ENCODE results near the gene SPOCK2. TPM values are rescaled to one million over a fixed set of nuclear protein-coding genes. Genes with fewer than 3 reads are reported as not detected.
A peak's percentile ranks its signal among the peaks of the same experiment; 100 is the strongest.

The SPOCK2 gene
- total RNA-seq, 2 experiments from 2014 or later = 423 to 424 TPM

DNA sequence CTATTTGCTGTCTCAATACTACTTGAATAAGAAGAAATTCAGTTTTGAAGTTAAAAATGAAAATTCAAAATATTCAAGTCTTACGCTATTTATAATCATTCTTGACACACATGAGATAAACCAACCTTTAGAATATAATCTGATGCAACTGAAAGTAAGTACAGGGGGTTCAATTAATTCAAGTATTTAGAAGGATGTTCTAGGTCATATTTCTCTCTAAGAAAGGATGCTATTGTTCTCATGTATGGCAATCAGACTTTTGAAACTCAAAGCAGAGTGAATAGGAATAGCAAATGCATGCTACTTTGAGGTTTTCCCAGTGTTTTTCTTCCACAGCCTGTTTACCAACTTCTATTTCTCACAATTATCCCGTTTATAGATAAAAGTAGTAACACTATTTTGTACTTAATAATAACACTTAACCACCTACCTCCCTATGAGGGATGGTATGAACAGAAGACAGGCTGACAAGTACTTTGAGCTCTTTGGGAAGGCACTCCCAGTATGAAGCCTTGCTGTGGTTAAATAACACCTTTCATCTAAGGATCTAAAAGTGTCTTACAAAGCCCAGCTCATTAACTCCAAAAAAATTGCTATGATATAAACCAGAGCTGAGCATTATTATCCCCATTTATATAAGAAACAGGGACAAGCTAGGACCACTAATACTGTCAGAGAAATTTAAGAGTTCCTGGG, 18.0 kb upstream of the SPOCK2 start:
- POLR2A ChIA-PET = no interaction called here

DNA sequence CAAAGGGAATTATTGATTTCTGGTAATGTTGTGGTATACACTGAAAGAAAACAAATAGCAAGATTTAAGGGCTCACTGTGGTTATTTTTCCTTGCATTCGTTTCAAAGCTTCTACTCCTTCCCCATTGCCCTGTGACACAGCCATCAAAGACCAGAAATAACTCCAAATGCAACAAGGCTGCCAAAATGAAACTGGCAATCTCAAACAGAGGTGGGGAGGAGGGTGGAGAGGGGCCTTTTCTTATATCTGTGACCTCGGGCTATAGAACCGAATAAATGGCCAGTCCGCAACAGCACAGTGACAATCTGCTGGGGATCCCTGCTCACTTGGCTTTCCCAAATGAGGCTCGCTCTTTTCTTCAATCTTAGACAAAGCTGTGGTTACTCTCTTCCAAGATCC, 17.4 kb upstream of the SPOCK2 start:
- H3K4me3 Mint-ChIP-seq = no peak overlapping the region
- CTCF ChIA-PET = no interaction called here
- H3K9me3 Mint-ChIP-seq = no peaks in the 10 kb centered on the region
- peak overlapping the region; percentile 10 for H3K27ac Mint-ChIP-seq
- H3K27me3 Mint-ChIP-seq = no peaks in the 10 kb centered on the region
- H3K4me1 Mint-ChIP-seq = peaks cover 82% of the 10 kb centered on the region
- no peak for DNase-seq
- POLR2A ChIA-PET = no interaction called here
- H3K36me3 Mint-ChIP-seq (ENCODE audit: low read depth) = peaks cover 40% of the 10 kb centered on the region

More for the DNA sequence above, 18.0 kb upstream of the SPOCK2 start:
- Mint-ChIP-seq H3K4me1 (peaks cover 83% of the 10 kb centered on the region), H3K27me3 (no peaks in the 10 kb centered on the region), H3K9me3 (no peaks in the 10 kb centered on the region), H3K4me3 (peak overlapping the region; percentile 73), H3K36me3 (ENCODE audit: low read depth) (peaks cover 37% of the 10 kb centered on the region), H3K27ac (peak overlapping the region; percentile 90)
- CTCF ChIA-PET = interaction anchor here (0.6 kb wide), 1 partner anchor 18 kb away, joined by 3 read pairs; no protein-coding TSS in a partner anchor
- DNase-seq = no peak

DNA sequence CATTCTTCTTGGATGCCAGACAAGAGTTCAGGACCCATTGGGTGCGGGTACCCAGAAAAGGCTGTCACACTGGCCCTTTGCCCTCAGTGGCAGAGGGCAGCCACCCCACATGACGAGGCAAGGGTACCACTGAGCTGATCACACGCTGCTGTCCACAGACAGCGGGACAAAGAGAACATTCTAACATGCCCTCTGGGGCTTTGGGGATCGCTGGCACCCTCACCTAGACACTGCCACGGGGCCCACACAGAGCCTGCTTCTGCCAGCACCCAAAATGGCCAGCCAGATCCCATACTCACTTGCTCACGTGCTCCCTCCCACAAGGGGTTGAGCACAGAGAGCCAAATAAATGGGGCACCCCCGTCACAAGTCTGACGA, 16.7 kb upstream of the SPOCK2 start:
- Mint-ChIP-seq H3K4me3 (no peak overlapping the region), H3K27ac (no peak overlapping the region), H3K9me3 (no peaks in the 10 kb centered on the region), H3K36me3 (ENCODE audit: low read depth) (peaks cover 40% of the 10 kb centered on the region), H3K4me1 (peaks cover 79% of the 10 kb centered on the region), H3K27me3 (no peaks in the 10 kb centered on the region)
- DNase-seq = no peak
- ChIA-PET POLR2A (no interaction called here), CTCF (interaction anchor here (1.5 kb wide), 1 partner anchor 12 kb away, joined by 5 read pairs; no protein-coding TSS in a partner anchor)

DNA sequence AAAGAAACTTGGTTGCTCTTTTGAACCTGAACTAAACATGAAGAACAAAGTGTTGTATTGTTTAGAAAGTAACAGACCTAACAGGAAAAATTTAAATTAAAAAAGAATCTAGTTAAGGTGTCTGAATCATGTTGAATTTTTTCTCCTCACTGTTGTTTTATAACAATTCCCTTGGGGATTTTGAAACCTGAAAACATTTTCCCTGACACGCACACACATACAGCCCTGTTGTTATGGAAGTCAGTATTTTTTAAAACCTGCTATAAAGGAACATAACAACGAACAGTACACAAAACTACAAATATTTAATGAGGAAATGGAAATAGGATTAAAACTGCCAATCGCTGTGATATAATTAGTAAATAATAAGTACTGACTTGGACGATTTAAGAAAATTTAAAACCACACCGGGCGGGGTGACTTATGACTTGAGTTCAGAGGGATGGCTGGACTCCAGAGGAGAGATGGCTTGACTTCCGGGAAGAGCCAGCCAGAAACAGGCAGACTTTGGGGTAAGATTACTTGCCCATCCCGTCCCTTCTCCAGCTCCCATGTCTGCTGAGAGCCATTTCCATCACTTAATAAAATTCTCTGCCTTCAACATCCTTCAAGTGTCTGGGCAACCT, 16.2 kb upstream of the SPOCK2 start:
- ChIA-PET CTCF (interaction anchor here (1.5 kb wide), 1 partner anchor 11 kb away, joined by 5 read pairs; no protein-coding TSS in a partner anchor), POLR2A (no interaction called here)
- peaks cover 41% of the 10 kb centered on the region for H3K36me3 Mint-ChIP-seq (ENCODE audit: low read depth)
- no peaks in the 10 kb centered on the region for H3K9me3 Mint-ChIP-seq
- DNase-seq = no peak
- no peaks in the 10 kb centered on the region for H3K27me3 Mint-ChIP-seq
- no peak overlapping the region for H3K27ac Mint-ChIP-seq
- peaks cover 74% of the 10 kb centered on the region for H3K4me1 Mint-ChIP-seq
- no peak overlapping the region for H3K4me3 Mint-ChIP-seq

DNA sequence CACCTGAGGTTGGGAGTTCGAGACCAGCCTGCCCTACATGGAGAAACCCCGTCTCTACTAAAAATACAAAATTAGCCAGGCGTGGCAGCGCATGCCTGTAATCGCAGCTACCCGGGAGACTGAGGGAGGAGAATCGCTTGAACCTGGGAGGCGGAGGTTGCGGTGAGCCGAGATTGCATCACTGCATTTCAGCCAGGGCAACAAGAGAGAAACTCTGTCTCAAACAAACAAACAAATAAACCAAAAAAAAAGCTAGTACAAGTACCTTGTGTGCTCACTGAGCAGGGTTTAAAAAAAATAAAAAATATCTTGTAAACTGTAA, 11.2 kb upstream of the SPOCK2 start:
- Mint-ChIP-seq H3K4me3 (no peak overlapping the region), H3K4me1 (peaks cover 55% of the 10 kb centered on the region), H3K27me3 (no peaks in the 10 kb centered on the region), H3K27ac (no peak overlapping the region), H3K9me3 (no peaks in the 10 kb centered on the region), H3K36me3 (ENCODE audit: low read depth) (peaks cover 58% of the 10 kb centered on the region)
- DNase-seq = no peak
- POLR2A ChIA-PET = no interaction called here
- CTCF ChIA-PET = interaction anchor here (1.9 kb wide), 1 partner anchor 11 kb away, joined by 5 read pairs; the partner anchor contains the start of gene SPOCK2

DNA sequence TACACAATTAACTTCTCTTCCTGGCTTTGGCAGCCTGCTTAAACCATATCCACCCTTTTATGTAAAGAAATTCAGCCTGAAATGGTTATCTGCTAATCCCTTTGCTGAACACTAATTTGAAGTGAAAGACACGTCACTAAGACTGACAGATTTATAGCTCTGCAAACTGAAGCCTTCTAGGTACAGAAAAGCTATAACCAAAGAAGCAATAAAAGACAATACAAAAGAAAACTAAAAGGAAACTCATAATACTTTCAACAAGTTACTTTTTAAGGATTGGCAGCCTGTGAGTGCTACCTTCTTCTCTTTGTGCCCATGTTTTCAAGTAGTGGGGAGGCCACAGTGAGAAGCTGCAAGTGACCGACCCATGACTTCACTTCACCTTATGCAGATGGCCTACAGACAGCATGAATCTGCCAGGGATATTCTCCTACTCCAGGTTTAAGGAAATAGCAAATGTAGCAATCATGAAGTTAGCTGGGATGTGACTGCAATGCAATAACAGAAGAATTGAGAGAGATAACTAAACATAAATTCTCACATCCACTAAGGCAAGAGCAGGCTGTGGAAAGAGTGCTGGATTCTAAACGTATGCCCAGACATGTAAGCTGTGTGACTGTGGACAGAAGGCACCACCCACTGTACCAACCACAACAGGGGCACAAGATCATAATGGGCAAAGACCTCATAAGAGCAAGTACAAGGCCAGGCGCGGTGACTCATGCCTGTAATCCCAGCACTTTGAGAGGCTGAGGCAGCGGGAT, 10.7 kb upstream of the SPOCK2 start:
- Mint-ChIP-seq H3K9me3 (no peaks in the 10 kb centered on the region), H3K4me3 (no peak overlapping the region), H3K4me1 (peaks cover 56% of the 10 kb centered on the region), H3K27ac (no peak overlapping the region), H3K36me3 (ENCODE audit: low read depth) (peaks cover 60% of the 10 kb centered on the region), H3K27me3 (no peaks in the 10 kb centered on the region)
- no peak for DNase-seq
- CTCF ChIA-PET = interaction anchor here (0.8 to 1.9 kb wide), 2 partner anchors 9 to 11 kb away, joined by 3 to 5 read pairs; partner anchors contain the start of gene SPOCK2
- POLR2A ChIA-PET = no interaction called here

DNA sequence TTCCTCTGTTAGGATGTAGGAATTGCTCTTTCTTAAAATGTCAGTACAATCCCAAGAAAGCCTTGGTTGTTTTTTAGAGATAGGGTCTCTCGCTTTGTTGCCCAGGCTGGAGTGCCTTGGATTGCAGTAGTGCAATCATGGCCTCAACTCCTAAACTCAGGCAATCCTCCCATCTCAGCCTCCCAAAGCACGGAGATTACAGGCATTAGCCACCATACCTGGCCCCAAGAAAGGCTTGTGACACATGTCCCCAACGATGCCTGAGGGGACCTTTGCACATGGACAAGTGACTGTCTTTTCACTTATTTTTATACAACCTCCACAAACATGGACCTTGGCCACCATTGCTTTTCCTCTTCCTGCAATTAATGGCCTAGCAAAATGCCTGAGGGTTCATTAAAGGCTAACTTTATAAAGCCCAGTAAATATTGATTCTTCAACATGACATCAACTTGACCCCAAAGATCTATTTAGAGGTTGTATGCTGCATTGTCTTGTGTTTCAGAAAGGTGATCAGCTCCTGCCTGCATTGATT, 10.0 kb upstream of the SPOCK2 start:
- CTCF ChIA-PET = interaction anchor here (0.8 to 1.5 kb wide), 2 partner anchors 10 to 15 kb away, joined by 3 read pairs; no protein-coding TSS in a partner anchor
- Mint-ChIP-seq H3K4me1 (peaks cover 52% of the 10 kb centered on the region), H3K4me3 (no peak overlapping the region), H3K27me3 (no peaks in the 10 kb centered on the region), H3K27ac (no peak overlapping the region), H3K36me3 (ENCODE audit: low read depth) (peaks cover 56% of the 10 kb centered on the region), H3K9me3 (no peaks in the 10 kb centered on the region)
- no peak for DNase-seq
- POLR2A ChIA-PET = no interaction called here

DNA sequence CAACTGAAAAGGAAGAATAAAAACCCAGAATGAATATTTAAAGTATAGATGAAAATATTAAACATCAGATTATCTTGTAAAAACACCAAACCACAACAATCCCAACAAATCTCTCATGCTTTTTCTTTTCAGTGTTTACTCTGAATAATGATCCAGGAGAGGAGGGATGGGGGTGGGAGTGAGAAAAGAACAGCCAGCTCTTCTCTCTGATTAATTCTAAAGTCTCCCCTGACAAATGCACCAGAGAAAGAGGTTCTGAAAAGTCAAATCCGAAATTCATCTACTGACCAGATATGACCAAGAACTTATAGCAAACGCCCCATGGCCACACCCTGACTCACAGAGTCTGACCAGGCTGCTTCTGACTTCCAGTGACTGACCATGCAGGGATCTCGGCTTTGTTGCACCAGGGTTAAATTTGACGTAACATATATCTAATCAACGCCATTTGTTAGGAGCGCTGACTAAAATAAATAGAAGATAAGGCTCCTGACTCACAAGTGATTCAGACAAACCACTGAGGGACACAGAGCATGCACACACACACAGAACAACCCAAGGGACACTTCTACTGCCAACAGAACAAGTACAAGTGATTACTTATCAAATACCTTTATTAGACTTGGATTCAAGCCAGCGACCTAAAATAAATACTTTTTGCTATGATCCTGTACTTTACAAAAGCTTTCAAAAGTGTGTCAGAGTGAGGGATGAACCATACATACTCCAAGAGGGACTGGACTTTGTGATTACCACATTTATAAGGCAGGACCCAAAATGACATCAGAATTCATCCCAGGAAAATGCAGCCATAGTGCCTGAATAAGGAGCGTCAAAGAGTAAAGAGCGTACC, 9.3 kb upstream of the SPOCK2 start:
- no peaks in the 10 kb centered on the region for H3K27me3 Mint-ChIP-seq
- no peak overlapping the region for H3K4me3 Mint-ChIP-seq
- no peaks in the 10 kb centered on the region for H3K9me3 Mint-ChIP-seq
- peaks cover 51% of the 10 kb centered on the region for H3K4me1 Mint-ChIP-seq
- no peak for DNase-seq
- CTCF ChIA-PET = interaction anchor here (1.5 kb wide), 1 partner anchor 15 kb away, joined by 3 read pairs; no protein-coding TSS in a partner anchor
- POLR2A ChIA-PET = no interaction called here
- H3K27ac Mint-ChIP-seq = no peak overlapping the region
- peaks cover 53% of the 10 kb centered on the region for H3K36me3 Mint-ChIP-seq (ENCODE audit: low read depth)

DNA sequence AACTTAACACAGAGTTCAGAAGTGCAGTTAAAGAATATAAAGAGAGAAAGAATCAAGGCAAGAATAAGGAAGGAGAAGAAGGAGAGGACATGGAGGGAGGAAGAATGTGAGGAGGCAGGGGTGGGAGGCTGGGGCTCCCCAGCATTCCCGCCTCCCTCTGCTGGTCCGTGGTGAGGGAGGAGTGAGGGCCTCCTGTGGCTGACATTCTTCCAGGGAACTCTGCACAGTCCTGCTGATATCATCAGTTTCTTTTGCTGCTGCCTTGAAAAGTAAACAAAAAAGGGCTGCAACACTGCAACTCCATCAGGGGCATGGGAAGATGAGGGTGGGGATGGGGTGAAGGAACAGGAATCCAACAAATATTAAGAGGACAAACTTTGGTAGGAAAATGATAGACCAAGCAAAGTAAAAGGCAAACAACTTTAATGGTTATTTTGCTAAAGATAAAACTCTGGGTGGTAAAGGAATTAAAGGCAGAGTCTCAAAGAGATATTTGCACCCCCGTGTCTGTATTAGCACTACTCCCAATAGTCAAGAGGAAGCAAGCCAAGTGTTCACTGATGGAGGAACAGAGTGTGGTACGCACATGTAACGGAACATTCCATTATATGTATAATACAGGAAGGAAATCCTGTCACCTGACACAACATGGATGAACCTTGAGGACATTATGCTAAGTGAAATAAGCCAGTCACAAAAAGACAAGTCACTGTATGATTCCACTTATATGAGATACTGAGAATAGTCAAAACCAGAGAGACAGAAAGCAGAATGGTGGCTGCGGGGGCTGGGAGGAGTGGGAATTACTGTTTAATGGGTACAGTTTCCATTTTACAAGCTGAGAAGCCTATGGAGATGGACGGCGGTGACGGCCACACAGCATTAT, 8.0 kb upstream of the SPOCK2 start:
- no peak for DNase-seq
- Mint-ChIP-seq H3K9me3 (no peaks in the 10 kb centered on the region), H3K36me3 (ENCODE audit: low read depth) (peaks cover 45% of the 10 kb centered on the region), H3K4me1 (peaks cover 44% of the 10 kb centered on the region), H3K27me3 (no peaks in the 10 kb centered on the region), H3K4me3 (no peak overlapping the region), H3K27ac (no peak overlapping the region)
- CTCF ChIA-PET = interaction anchor here (1.5 kb wide), 1 partner anchor 63 kb away, joined by 5 read pairs; no protein-coding TSS in a partner anchor
- POLR2A ChIA-PET = no interaction called here

DNA sequence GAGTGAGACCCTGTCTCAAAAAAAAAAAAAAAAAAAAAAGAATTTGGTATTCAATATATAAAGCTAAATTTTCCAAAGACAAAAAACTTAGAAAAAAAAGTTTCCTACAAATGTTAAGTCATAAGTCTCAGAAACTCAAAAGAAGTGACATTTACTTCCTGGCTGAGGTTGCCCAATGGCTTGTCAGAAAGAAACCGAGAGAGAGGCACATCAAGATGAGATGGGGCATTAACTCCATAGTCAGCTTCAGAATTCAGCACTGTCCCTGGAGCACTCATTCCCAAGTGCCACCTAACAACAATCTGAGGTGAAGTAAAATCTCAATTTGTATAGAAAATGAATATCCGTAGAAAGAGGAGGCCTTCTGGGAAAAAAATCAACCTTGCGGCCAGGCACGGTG, 6.8 kb upstream of the SPOCK2 start:
- ChIA-PET POLR2A (interaction anchor here (0.6 kb wide), 1 partner anchor 9 kb away, joined by 4 read pairs; no protein-coding TSS in a partner anchor), CTCF (interaction anchor here (1.5 kb wide), 1 partner anchor 64 kb away, joined by 5 read pairs; no protein-coding TSS in a partner anchor)
- no peak overlapping the region for H3K4me3 Mint-ChIP-seq
- no peak overlapping the region for H3K27ac Mint-ChIP-seq
- no peak for DNase-seq
- H3K36me3 Mint-ChIP-seq (ENCODE audit: low read depth) = peaks cover 39% of the 10 kb centered on the region
- no peaks in the 10 kb centered on the region for H3K27me3 Mint-ChIP-seq
- no peaks in the 10 kb centered on the region for H3K9me3 Mint-ChIP-seq
- peaks cover 44% of the 10 kb centered on the region for H3K4me1 Mint-ChIP-seq

DNA sequence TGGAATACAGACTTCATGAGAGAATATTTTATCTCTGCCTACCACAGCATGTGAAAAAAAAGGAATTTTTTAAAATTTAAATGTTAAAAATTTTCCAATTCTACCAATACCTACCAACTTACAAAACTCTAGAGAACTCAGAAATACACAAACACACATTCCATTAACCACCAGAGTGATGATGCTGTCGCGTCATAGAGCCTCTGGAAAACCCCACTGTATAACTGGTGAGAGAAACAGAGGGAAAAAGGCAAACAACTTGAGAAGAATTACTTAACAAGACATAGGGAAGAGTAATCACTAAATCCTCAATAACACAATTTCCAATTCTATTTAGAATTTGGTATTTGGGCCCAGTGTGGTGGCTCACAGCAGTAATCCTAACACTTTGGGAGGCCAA, 6.2 kb upstream of the SPOCK2 start:
- Mint-ChIP-seq H3K4me3 (no peak overlapping the region), H3K36me3 (ENCODE audit: low read depth) (peaks cover 38% of the 10 kb centered on the region), H3K4me1 (peaks cover 50% of the 10 kb centered on the region), H3K27ac (no peak overlapping the region), H3K9me3 (no peaks in the 10 kb centered on the region), H3K27me3 (no peaks in the 10 kb centered on the region)
- ChIA-PET CTCF (interaction anchor here (1.5 kb wide), 1 partner anchor 65 kb away, joined by 5 read pairs; no protein-coding TSS in a partner anchor), POLR2A (no interaction called here)
- DNase-seq = no peak

Measured in activated CD4-positive, alpha-beta T cell treated with anti-CD3 and anti-CD28 coated beads, Interleukin-2, amount 10 ng/mL, durations not matched to agents 7 days and 5 days (primary cell).